ENCODE data around the gene OTOG. TPM values are rescaled to one million over a fixed set of nuclear protein-coding genes. Genes with fewer than 3 reads are reported as not detected.

Gene OTOG
- total RNA-seq, 1 donor from 2014 or later: not detected

DNA sequence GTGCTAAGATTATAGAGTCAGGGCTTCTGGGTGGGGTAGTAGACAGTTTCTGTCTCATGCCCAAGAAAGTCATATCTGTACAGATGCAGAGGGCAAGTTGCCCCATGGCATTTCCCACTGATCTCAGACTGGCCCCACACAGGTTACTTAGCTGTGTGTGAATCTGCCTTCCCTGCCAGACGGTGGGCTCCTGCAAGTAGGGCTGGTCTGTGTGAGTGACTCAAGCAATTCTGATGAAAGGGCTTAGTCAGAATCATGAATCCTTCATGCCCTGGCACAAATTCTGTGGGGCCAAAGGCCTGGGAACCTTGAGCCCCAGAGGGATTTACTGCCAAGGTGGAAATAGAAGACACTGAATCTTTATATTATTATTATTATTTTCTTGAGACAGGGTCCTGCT lies 33.2 kb upstream of the OTOG start:
- DNase-seq: no peak
- Histone ChIP-seq H3K4me3 (no peak overlapping the region), H3K36me3 (no peaks in the 10 kb centered on the region), H3K27ac (replicated peaks) (no peak overlapping the region), H3K4me1 (peaks cover 4% of the 10 kb centered on the region), H3K9me3 (replicated peaks) (no peaks in the 10 kb centered on the region), H3K27me3 (ENCODE audit: low read depth) (peaks cover 21% of the 10 kb centered on the region)
- intact Hi-C loops (cut with micrococcal nuclease): no loop called here
- TF ChIP-seq, protein P1, sequence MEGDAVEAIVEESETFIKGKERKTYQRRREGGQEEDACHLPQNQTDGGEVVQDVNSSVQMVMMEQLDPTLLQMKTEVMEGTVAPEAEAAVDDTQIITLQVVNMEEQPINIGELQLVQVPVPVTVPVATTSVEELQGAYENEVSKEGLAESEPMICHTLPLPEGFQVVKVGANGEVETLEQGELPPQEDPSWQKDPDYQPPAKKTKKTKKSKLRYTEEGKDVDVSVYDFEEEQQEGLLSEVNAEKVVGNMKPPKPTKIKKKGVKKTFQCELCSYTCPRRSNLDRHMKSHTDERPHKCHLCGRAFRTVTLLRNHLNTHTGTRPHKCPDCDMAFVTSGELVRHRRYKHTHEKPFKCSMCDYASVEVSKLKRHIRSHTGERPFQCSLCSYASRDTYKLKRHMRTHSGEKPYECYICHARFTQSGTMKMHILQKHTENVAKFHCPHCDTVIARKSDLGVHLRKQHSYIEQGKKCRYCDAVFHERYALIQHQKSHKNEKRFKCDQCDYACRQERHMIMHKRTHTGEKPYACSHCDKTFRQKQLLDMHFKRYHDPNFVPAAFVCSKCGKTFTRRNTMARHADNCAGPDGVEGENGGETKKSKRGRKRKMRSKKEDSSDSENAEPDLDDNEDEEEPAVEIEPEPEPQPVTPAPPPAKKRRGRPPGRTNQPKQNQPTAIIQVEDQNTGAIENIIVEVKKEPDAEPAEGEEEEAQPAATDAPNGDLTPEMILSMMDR (IDR thresholded peaks at IDR 0.05; ENCODE audit: borderline replicate concordance): no peak

DNA sequence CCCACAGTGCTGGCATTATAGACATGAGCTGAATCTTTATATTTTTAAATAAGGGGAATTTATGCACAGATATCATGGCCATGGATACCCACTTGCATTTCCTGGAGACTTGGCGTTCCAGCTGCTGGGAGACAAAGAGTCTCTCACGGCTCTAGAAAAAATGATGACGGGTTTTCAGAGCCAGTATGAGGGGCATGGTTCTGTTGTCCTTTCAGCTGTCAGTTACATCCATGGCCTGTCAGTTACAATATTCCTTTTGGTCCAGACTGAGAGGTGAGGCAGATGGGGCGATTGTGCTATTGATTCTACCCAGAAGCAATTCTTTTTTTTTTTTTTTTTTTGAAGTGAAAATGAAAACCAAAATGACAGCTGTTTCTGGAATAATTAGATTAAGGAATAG lies 32.6 kb upstream of the OTOG start:
- no peak for DNase-seq
- Histone ChIP-seq H3K27me3 (ENCODE audit: low read depth) (peaks cover 21% of the 10 kb centered on the region), H3K4me1 (no peaks in the 10 kb centered on the region), H3K27ac (replicated peaks) (no peak overlapping the region), H3K36me3 (no peaks in the 10 kb centered on the region), H3K9me3 (replicated peaks) (no peaks in the 10 kb centered on the region), H3K4me3 (no peak overlapping the region)
- TF ChIP-seq, protein P1 (IDR thresholded peaks at IDR 0.05; ENCODE audit: borderline replicate concordance): no peak
- intact Hi-C loops (cut with micrococcal nuclease): no loop called here

DNA sequence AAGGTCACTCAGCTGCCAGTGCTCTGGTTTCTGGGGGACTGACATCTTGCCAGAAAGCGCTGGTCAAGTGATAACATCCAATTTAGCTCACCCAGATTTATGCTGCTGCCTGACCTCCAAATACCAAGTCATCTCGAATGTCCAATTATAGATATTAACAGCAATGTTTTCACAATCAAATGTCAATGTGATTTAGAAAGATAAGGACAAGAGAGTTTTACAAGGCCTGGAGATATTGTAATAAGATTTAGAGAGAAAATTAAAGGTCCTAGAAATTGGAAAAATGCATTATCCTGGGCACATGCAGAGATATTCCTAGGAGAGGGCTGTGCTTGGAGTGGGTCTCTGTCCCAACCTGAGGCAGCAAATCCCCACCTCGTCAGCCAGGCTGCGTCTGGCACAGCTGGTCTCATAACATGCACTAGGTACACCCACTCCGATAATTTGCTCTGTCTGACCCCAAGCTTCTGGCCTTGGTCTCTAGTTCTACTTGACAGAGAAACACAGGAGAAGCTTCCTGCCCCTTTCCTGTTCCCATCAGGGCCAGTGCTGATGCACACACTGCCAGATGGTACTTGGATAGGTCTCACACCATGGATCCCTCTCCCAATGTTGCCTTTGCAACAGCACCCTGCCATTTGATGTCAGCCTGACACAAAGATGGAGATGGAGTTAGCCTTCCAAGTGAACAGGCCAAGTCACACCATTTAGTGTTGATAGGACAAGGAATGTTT lies 31.4 kb upstream of the OTOG start:
- intact Hi-C loops (cut with micrococcal nuclease): no loop called here
- peaks cover 20% of the 10 kb centered on the region for H3K27me3 ChIP-seq (ENCODE audit: low read depth)

GRCh38 chr11:17516551-17517150 lies 30.4 kb upstream of the OTOG start:
- Histone ChIP-seq H3K27ac (replicated peaks) (no peak overlapping the region), H3K36me3 (no peaks in the 10 kb centered on the region), H3K4me1 (no peaks in the 10 kb centered on the region), H3K4me3 (no peak overlapping the region), H3K27me3 (ENCODE audit: low read depth) (peaks cover 27% of the 10 kb centered on the region), H3K9me3 (replicated peaks) (no peaks in the 10 kb centered on the region)
- no peak for DNase-seq
- intact Hi-C loops (cut with micrococcal nuclease): no loop called here
- TF ChIP-seq, protein P1 (IDR thresholded peaks at IDR 0.05; ENCODE audit: borderline replicate concordance): no peak

More for the DNA sequence above, 31.4 kb upstream of the OTOG start:
- TF ChIP-seq, protein P1 (IDR thresholded peaks at IDR 0.05; ENCODE audit: borderline replicate concordance): no peak
- H3K4me3 ChIP-seq: no peak overlapping the region
- DNase-seq: no peak
- H3K27ac ChIP-seq (replicated peaks): no peak overlapping the region
- no peaks in the 10 kb centered on the region for H3K4me1 ChIP-seq
- no peaks in the 10 kb centered on the region for H3K9me3 ChIP-seq (replicated peaks)
- no peaks in the 10 kb centered on the region for H3K36me3 ChIP-seq

GRCh38 chr11:17517186-17517585 lies 29.9 kb upstream of the OTOG start:
- no peaks in the 10 kb centered on the region for H3K36me3 ChIP-seq

More at GRCh38 chr11:17517186-17517585, 29.9 kb upstream of the OTOG start:
- Histone ChIP-seq H3K4me1 (no peaks in the 10 kb centered on the region), H3K27me3 (ENCODE audit: low read depth) (peaks cover 27% of the 10 kb centered on the region), H3K4me3 (no peak overlapping the region), H3K9me3 (replicated peaks) (no peaks in the 10 kb centered on the region), H3K27ac (replicated peaks) (no peak overlapping the region)
- TF ChIP-seq, protein P1 (IDR thresholded peaks at IDR 0.05; ENCODE audit: borderline replicate concordance): no peak
- intact Hi-C loops (cut with micrococcal nuclease): no loop called here
- DNase-seq: no peak

All from left ventricle myocardium inferior (tissue), 1 donor.